ENCODE measurements around the gene SLC25A27. TPM values are rescaled to one million over a fixed set of nuclear protein-coding genes. Genes with fewer than 3 reads are reported as not detected.

Gene SLC25A27
- total RNA-seq, 6 experiments from 2014 or later, result 0.07 to 0.57 (median 0.39) TPM; not detected in 2

GRCh38 chr6:46657642-46658041, 4.9 kb downstream of the SLC25A27 start:
- H3K9me3 Mint-ChIP-seq, result no peaks in the 10 kb centered on the region
- no peak for DNase-seq
- H3K4me3 Mint-ChIP-seq, result no peak overlapping the region
- TF ChIP-seq CTCF (IDR thresholded peaks at IDR 0.05), result no peak
- no peaks in the 10 kb centered on the region for H3K36me3 Mint-ChIP-seq (ENCODE audit: low read depth)
- peaks cover under 1% of the 10 kb centered on the region for H3K27me3 Mint-ChIP-seq (ENCODE audit: insufficient read depth)
- no peak overlapping the region for H3K27ac Mint-ChIP-seq
- peaks cover 7% of the 10 kb centered on the region for H3K4me1 Mint-ChIP-seq (ENCODE audit: low read depth)

DNA sequence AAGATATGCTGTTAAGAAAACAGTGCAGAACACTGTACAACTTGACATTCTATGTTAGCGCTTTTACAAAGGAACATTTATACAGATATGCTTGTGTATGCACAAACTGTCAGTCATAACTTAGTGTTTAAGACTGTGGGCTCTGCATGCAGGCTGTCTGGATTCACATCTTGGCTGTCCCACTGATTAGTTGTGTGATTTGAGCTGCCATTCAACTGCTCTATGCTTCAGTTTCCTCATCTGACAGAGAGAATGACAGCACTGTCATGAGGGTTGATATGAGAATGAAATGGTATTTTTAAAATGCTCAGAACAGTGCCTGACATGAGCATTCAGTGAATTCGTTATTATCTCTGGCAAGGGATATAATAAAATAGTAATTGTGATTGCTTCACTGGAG, 8.7 kb downstream of the SLC25A27 start:
- peaks cover 2% of the 10 kb centered on the region; the same call in 1 of the 2 replicates for H3K27me3 Mint-ChIP-seq (ENCODE audit: insufficient read depth)
- H3K27ac Mint-ChIP-seq, result no peak overlapping the region
- H3K36me3 Mint-ChIP-seq (ENCODE audit: low read depth), result no peaks in the 10 kb centered on the region
- no peaks in the 10 kb centered on the region for H3K4me1 Mint-ChIP-seq (ENCODE audit: low read depth)
- H3K9me3 Mint-ChIP-seq, result no peaks in the 10 kb centered on the region
- no peak for DNase-seq
- no peak for TF ChIP-seq CTCF (IDR thresholded peaks at IDR 0.05)
- H3K4me3 Mint-ChIP-seq, result no peak overlapping the region

GRCh38 chr6:46667377-46667776, 14.6 kb downstream of the SLC25A27 start:
- no peaks in the 10 kb centered on the region for H3K9me3 Mint-ChIP-seq
- peaks cover 2% of the 10 kb centered on the region; the same call in 1 of the 2 replicates for H3K27me3 Mint-ChIP-seq (ENCODE audit: insufficient read depth)
- no peak overlapping the region for H3K27ac Mint-ChIP-seq
- no peak for TF ChIP-seq CTCF (IDR thresholded peaks at IDR 0.05)
- H3K4me3 Mint-ChIP-seq, result no peak overlapping the region
- no peaks in the 10 kb centered on the region for H3K4me1 Mint-ChIP-seq (ENCODE audit: low read depth)
- no peak for DNase-seq
- no peaks in the 10 kb centered on the region for H3K36me3 Mint-ChIP-seq (ENCODE audit: low read depth)

DNA sequence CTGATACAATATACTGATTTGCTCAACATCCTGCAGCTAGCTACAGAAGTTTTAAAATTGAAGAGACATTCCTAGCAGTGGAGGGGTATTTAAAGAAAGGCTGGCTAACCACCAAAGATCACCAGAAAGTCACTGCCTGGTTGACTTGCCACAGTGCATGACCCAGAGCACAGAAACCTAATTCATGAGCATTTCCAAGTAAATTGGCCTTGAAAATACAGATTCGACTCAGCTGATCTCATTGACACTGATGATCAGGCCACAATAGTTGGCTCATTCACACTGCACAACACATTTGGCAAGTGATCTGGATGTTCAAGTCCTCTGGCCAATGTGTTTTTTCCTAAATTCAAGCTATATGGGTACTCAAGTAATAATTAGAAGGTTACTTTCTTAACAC, 21.6 kb downstream of the SLC25A27 start:
- Mint-ChIP-seq H3K9me3 (no peaks in the 10 kb centered on the region), H3K36me3 (ENCODE audit: low read depth) (no peaks in the 10 kb centered on the region), H3K27me3 (ENCODE audit: insufficient read depth) (no peaks in the 10 kb centered on the region), H3K4me1 (ENCODE audit: low read depth) (no peaks in the 10 kb centered on the region), H3K4me3 (no peak overlapping the region), H3K27ac (no peak overlapping the region)
- no peak for TF ChIP-seq CTCF (IDR thresholded peaks at IDR 0.05)
- no peak for DNase-seq

DNA sequence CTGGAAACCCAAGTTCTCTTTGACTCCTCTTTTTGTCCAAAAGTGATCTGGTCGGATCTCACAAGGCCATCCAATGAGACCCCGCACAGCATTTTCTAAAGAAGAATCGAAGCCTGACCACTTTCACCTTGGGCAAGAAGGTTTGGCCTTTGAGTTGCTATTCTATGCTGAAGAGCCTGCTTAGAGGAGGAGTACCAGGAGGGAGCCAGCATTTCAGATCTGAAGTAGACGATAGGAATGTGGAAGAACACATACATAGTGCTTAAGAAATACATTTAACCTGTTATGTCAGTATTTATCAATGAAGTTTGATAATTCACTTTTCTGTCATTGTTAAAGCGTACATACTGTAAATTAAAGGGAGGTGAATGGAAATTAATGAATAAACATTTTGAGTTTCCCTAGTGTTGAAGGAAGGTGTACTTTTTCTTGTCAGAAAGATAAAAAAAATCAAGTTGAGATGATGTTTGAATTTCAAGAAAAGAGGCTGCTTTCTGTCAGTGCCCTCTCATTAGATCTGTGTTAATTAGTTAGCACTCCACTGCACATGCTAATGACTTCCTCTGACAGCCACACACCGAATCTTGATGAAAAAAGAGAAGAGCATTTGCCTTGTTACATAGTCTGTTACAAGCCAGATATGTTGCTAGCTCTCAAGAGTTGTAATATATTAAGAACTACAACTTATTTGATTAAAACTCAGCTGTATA, 24.0 kb downstream of the SLC25A27 start:
- Mint-ChIP-seq H3K4me1 (ENCODE audit: low read depth) (no peaks in the 10 kb centered on the region), H3K4me3 (no peak overlapping the region), H3K27ac (no peak overlapping the region), H3K36me3 (ENCODE audit: low read depth) (no peaks in the 10 kb centered on the region), H3K9me3 (no peaks in the 10 kb centered on the region; the same call in 1 of the 2 replicates), H3K27me3 (ENCODE audit: insufficient read depth) (no peaks in the 10 kb centered on the region)
- no peak for DNase-seq
- TF ChIP-seq CTCF (IDR thresholded peaks at IDR 0.05), result no peak
